ENCODE data around the gene OR6C6.

OR6C6 gene

GRCh38 chr12:55289999-55290398 is 6.4 kb downstream of the OR6C6 start:
- H3K27ac ChIP-seq, result no peak overlapping the region
- DNase-seq, result no peak
- H3K9me3 ChIP-seq, result no peaks in the 10 kb centered on the region
- H3K36me3 ChIP-seq, result no peaks in the 10 kb centered on the region
- intact Hi-C loops (cut with DNase I; ENCODE audit: low total_unique reads), result no loop called here
- no peaks in the 10 kb centered on the region for H3K27me3 ChIP-seq
- TF ChIP-seq, protein P1, sequence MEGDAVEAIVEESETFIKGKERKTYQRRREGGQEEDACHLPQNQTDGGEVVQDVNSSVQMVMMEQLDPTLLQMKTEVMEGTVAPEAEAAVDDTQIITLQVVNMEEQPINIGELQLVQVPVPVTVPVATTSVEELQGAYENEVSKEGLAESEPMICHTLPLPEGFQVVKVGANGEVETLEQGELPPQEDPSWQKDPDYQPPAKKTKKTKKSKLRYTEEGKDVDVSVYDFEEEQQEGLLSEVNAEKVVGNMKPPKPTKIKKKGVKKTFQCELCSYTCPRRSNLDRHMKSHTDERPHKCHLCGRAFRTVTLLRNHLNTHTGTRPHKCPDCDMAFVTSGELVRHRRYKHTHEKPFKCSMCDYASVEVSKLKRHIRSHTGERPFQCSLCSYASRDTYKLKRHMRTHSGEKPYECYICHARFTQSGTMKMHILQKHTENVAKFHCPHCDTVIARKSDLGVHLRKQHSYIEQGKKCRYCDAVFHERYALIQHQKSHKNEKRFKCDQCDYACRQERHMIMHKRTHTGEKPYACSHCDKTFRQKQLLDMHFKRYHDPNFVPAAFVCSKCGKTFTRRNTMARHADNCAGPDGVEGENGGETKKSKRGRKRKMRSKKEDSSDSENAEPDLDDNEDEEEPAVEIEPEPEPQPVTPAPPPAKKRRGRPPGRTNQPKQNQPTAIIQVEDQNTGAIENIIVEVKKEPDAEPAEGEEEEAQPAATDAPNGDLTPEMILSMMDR (IDR thresholded peaks at IDR 0.05), result no peak
- H3K4me1 ChIP-seq, result no peaks in the 10 kb centered on the region
- no peak overlapping the region for H3K4me3 ChIP-seq

GRCh38 chr12:55280991-55281390 is 15.4 kb downstream of the OR6C6 start:
- Histone ChIP-seq H3K27me3 (no peaks in the 10 kb centered on the region), H3K4me3 (no peak overlapping the region), H3K27ac (no peak overlapping the region), H3K4me1 (no peaks in the 10 kb centered on the region), H3K36me3 (no peaks in the 10 kb centered on the region), H3K9me3 (no peaks in the 10 kb centered on the region)
- TF ChIP-seq, protein P1 (IDR thresholded peaks at IDR 0.05), result no peak
- DNase-seq, result no peak
- intact Hi-C loops (cut with DNase I; ENCODE audit: low total_unique reads), result no loop called here

DNA sequence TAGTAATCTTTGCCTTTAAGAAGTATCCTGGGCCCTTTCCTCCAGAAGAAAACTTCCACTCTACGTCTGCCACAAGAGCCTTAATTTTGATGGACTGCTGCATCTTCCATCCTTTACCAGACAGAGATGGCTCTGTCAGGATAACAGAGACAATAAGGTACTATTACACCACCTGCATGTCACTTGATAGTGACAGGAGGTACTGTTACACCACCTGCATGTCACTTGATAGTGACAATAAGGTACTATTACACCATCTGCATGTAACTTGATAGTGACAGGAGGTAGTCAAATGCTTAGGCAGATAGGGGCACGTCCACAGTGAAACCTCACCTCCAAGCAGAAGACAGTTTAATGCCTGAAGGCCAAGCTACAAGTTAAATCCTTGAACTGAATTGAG is 38.1 kb downstream of the OR6C6 start:
- Histone ChIP-seq H3K36me3 (no peaks in the 10 kb centered on the region), H3K4me3 (no peak overlapping the region), H3K4me1 (no peaks in the 10 kb centered on the region), H3K27me3 (no peaks in the 10 kb centered on the region), H3K27ac (no peak overlapping the region), H3K9me3 (no peaks in the 10 kb centered on the region)
- intact Hi-C loops (cut with DNase I; ENCODE audit: low total_unique reads), result no loop called here
- TF ChIP-seq, protein P1 (IDR thresholded peaks at IDR 0.05), result no peak
- no peak for DNase-seq

GRCh38 chr12:55256831-55257230 is 39.5 kb downstream of the OR6C6 start:
- DNase-seq, result no peak
- H3K4me1 ChIP-seq, result no peaks in the 10 kb centered on the region
- H3K4me3 ChIP-seq, result no peak overlapping the region
- TF ChIP-seq, protein P1 (IDR thresholded peaks at IDR 0.05), result no peak
- no peaks in the 10 kb centered on the region for H3K9me3 ChIP-seq
- no peaks in the 10 kb centered on the region for H3K36me3 ChIP-seq
- H3K27me3 ChIP-seq, result no peaks in the 10 kb centered on the region
- H3K27ac ChIP-seq, result no peak overlapping the region
- intact Hi-C loops (cut with DNase I; ENCODE audit: low total_unique reads), result no loop called here

DNA sequence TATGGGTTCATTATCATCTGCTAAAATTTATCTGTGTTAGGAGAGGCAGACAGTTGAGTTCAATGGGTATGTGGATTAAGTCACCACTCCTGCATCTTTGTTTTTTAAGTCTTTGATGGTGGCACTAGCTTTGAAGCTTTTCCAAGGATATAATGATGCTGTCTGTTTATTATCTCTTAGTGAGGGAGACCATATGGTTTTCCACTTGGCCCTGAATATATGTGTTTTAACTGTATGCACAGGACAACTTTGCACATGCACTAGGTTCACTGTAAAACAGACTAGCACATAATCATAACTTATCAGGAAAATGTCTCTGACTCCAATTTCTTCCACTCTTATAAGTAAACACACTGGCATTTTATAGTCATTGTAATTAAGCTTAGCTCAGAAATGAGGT is 43.1 kb downstream of the OR6C6 start:
- TF ChIP-seq, protein P1 (IDR thresholded peaks at IDR 0.05), result no peak
- no peaks in the 10 kb centered on the region for H3K4me1 ChIP-seq
- DNase-seq, result no peak
- no peaks in the 10 kb centered on the region for H3K27me3 ChIP-seq
- H3K27ac ChIP-seq, result no peak overlapping the region
- no peak overlapping the region for H3K4me3 ChIP-seq
- H3K36me3 ChIP-seq, result no peaks in the 10 kb centered on the region
- intact Hi-C loops (cut with DNase I; ENCODE audit: low total_unique reads), result no loop called here
- H3K9me3 ChIP-seq, result no peaks in the 10 kb centered on the region

GRCh38 chr12:55250944-55251343 is 45.4 kb downstream of the OR6C6 start:
- intact Hi-C loops (cut with DNase I; ENCODE audit: low total_unique reads), result no loop called here
- no peak overlapping the region for H3K27ac ChIP-seq
- DNase-seq, result no peak

More at GRCh38 chr12:55250944-55251343, 45.4 kb downstream of the OR6C6 start:
- Histone ChIP-seq H3K36me3 (no peaks in the 10 kb centered on the region), H3K4me3 (no peak overlapping the region), H3K27me3 (no peaks in the 10 kb centered on the region), H3K4me1 (no peaks in the 10 kb centered on the region), H3K9me3 (no peaks in the 10 kb centered on the region)
- TF ChIP-seq, protein P1 (IDR thresholded peaks at IDR 0.05), result no peak
